Glutamatergic neuron (in vitro differentiated cells): Measurements from ENCODE around the gene FAF1. TPM values are rescaled to one million over a fixed set of nuclear protein-coding genes. Genes with fewer than 3 reads are reported as not detected.
"Not testable (repeated sequence)": the region's sequence is repeated elsewhere in the genome, so short reads cannot be mapped to it uniquely, and the experiment has no call there.

ENCODE experiments used
- DNase-seq: peaks from one replicate; pipeline ENCODE4 v3.0.0; 2022
- H3K27ac Mint-ChIP-seq: one replicate; pipeline ENCODE4 v1.8.0; 2020; ENCODE audit warnings: mild to moderate bottlenecking, mixed read lengths, inconsistent platforms; ENCODE audit not compliant: unreplicated experiment
- H3K27me3 Mint-ChIP-seq: one replicate; pipeline ENCODE4 v1.8.0; 2020; ENCODE audit warnings: mild to moderate bottlenecking, moderate library complexity, mixed read lengths, inconsistent platforms; ENCODE audit not compliant: unreplicated experiment
- H3K36me3 Mint-ChIP-seq: one replicate; pipeline ENCODE4 v1.8.0; 2020; ENCODE audit warnings: mild to moderate bottlenecking, mixed read lengths, inconsistent platforms; ENCODE audit not compliant: unreplicated experiment
- H3K4me1 Mint-ChIP-seq: one replicate; pipeline ENCODE4 v1.8.0; 2020; ENCODE audit warnings: mild to moderate bottlenecking, low read depth, mixed read lengths, inconsistent platforms; ENCODE audit not compliant: unreplicated experiment
- H3K4me3 Mint-ChIP-seq: one replicate; pipeline ENCODE4 v1.8.0; 2020; ENCODE audit warnings: mild to moderate bottlenecking, mixed read lengths, inconsistent platforms; ENCODE audit not compliant: unreplicated experiment
- H3K9me3 Mint-ChIP-seq: one replicate; pipeline ENCODE4 v1.8.0; 2020; ENCODE audit warnings: mild to moderate bottlenecking, moderate library complexity, mixed read lengths, inconsistent platforms; ENCODE audit not compliant: unreplicated experiment
- total RNA-seq: library from RNA; stranded (reverse); fragmentation: NEBNext Ultra II Directional; extraction: Animal tissue kit (Norgen Biotek cat#: 25700); gene quantifications from one replicate; pipeline ENCODE4 v1.2.1, GENCODE V29; 2021; ENCODE audit not compliant: unreplicated experiment
- TF ChIP-seq, protein P1 (sequence below): fragments of 200-600 bp; sonication (generic); IDR thresholded peaks from one replicate; pipeline ENCODE4 v1.5.0; 2021; ENCODE audit not compliant: partially characterized antibody, unreplicated experiment

Gene FAF1
- total RNA-seq, 1 donor from 2014 or later, result 57.3 TPM

DNA sequence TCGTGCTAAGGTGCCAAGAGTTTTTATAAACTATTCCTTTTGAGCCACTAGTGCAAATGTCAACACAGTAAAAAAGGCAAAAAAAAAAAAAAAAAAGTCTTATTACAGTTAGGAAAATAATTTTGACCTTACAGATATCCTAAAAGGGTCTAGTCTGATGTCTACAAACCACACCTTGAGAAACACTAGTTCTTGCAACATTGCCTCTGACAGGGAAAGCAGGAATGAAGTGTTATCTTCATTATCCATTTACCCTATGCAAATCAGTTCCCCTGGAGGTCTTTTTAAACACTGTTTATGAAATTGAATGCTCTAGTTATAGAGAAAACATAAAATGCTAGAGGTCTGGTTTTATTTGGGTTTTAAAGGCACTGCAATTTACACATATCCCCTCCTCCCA, 421.6 kb downstream of the FAF1 start:
- H3K36me3 Mint-ChIP-seq, result no peaks in the 10 kb centered on the region

DNA sequence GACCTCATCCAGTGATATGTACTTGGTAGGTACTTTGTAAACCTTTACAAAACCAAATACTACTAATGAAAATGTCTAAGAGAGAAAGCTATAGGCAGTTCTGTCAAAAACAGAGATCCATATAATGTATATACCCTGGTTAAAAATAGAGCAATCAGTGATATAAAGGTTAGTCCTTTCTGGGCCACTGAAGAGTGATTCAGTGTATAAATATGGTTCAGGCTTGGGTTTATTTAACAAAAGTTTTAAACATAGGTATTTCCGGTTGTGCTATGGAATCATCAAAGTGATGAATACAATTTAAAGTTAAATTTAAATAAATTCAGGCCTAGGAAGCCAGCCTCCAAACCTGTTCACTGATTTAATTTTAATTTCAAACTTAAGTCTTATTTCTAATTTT, 428.5 kb downstream of the FAF1 start:
- DNase-seq, result no peak
- H3K4me1 Mint-ChIP-seq, result no peaks in the 10 kb centered on the region
- TF ChIP-seq, protein P1, sequence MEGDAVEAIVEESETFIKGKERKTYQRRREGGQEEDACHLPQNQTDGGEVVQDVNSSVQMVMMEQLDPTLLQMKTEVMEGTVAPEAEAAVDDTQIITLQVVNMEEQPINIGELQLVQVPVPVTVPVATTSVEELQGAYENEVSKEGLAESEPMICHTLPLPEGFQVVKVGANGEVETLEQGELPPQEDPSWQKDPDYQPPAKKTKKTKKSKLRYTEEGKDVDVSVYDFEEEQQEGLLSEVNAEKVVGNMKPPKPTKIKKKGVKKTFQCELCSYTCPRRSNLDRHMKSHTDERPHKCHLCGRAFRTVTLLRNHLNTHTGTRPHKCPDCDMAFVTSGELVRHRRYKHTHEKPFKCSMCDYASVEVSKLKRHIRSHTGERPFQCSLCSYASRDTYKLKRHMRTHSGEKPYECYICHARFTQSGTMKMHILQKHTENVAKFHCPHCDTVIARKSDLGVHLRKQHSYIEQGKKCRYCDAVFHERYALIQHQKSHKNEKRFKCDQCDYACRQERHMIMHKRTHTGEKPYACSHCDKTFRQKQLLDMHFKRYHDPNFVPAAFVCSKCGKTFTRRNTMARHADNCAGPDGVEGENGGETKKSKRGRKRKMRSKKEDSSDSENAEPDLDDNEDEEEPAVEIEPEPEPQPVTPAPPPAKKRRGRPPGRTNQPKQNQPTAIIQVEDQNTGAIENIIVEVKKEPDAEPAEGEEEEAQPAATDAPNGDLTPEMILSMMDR, result no peak
- H3K4me3 Mint-ChIP-seq, result no peak overlapping the region
- H3K36me3 Mint-ChIP-seq, result no peaks in the 10 kb centered on the region
- no peaks in the 10 kb centered on the region for H3K27me3 Mint-ChIP-seq
- no peak overlapping the region for H3K27ac Mint-ChIP-seq
- no peaks in the 10 kb centered on the region for H3K9me3 Mint-ChIP-seq

More for the DNA sequence above, 421.6 kb downstream of the FAF1 start:
- DNase-seq, result no peak
- Mint-ChIP-seq H3K27ac (no peak overlapping the region), H3K27me3 (no peaks in the 10 kb centered on the region), H3K4me3 (no peak overlapping the region), H3K4me1 (no peaks in the 10 kb centered on the region), H3K9me3 (no peaks in the 10 kb centered on the region)
- TF ChIP-seq, protein P1, result no peak

DNA sequence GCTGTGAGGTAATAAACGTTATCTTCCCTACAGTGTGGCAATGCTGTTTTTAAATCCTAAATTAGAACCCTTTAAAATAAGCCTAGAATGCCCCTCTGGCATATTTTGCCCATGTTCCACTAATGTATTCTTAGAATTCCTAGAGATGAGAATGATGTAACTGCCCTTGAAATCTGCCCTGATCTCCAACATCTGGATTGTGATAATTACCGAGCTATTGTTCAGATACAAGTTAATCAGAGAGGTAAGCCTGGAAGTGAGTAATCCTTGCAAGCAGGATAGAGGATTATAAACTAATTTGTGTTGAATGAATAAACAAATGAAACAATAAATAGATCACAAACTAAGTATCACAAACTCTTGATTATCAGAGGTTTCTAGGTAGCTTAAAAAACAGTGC, 429.0 kb downstream of the FAF1 start:
- Mint-ChIP-seq H3K27ac (no peak overlapping the region), H3K4me1 (no peaks in the 10 kb centered on the region), H3K4me3 (no peak overlapping the region), H3K27me3 (no peaks in the 10 kb centered on the region), H3K9me3 (no peaks in the 10 kb centered on the region), H3K36me3 (no peaks in the 10 kb centered on the region)
- TF ChIP-seq, protein P1, result no peak
- no peak for DNase-seq

DNA sequence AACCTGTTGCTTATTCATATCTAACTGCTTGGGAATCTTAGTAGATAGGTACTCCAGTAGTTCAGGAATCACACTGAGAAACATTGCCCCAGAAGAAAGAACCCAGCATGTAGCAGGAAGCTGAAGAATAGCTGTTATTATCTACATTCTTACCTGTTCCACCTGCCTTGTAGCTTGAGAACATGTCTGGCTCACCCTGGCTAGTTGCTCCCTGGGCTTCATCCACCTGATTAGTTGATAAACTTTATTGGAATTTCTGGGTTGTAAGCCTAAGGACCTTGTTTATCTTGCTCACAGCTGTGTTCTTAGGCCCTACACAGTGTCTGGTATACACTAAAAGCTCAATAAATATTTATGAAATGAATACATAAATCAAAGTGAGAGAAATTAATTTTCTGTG, 430.6 kb downstream of the FAF1 start:
- Mint-ChIP-seq H3K27me3 (no peaks in the 10 kb centered on the region), H3K4me3 (no peak overlapping the region), H3K4me1 (no peaks in the 10 kb centered on the region), H3K9me3 (no peaks in the 10 kb centered on the region), H3K27ac (no peak overlapping the region), H3K36me3 (no peaks in the 10 kb centered on the region)
- TF ChIP-seq, protein P1, result no peak
- DNase-seq, result no peak

DNA sequence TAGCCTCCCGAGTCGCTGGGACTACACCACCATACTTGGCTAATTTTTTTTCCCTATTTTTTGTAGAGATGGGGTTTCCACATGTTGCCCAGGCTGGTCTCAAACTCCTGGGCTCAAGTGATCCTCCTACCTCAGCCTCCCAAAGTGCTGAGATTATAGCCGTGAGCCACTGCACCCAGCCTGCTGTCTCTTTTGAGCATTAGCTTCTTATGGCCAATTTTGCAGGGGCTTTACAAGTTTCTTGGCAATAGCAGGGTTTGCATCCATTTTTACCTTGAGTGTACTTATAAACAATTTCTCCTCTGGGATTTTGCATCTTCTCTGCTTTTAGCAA, 432.1 kb downstream of the FAF1 start:
- not testable (repeated sequence) for H3K36me3 Mint-ChIP-seq, H3K4me3 Mint-ChIP-seq, DNase-seq, H3K27me3 Mint-ChIP-seq, H3K9me3 Mint-ChIP-seq, H3K27ac Mint-ChIP-seq, H3K4me1 Mint-ChIP-seq
